ENCODE data around the gene TOX2. TPM values are rescaled to one million over a fixed set of nuclear protein-coding genes. Genes with fewer than 3 reads are reported as not detected.

TOX2 gene
- total RNA-seq, 1 donor from 2014 or later = 2.8 TPM

GRCh38 chr20:44073011-44073674 is 158.5 kb downstream of the TOX2 start:
- no peaks in the 10 kb centered on the region for H3K36me3 Mint-ChIP-seq (ENCODE audit: insufficient read depth)
- DNase-seq (ENCODE audit: low spot score, unreplicated experiment) = peak; percentile 4
- no peak overlapping the region for H3K4me3 Mint-ChIP-seq (ENCODE audit: low read depth)
- TF ChIP-seq CTCF (IDR thresholded peaks at IDR 0.05; ENCODE audit: unreplicated experiment) = no peak
- H3K27me3 Mint-ChIP-seq = peaks cover 4% of the 10 kb centered on the region
- H3K4me1 Mint-ChIP-seq (ENCODE audit: low read depth) = no peaks in the 10 kb centered on the region
- no peaks in the 10 kb centered on the region for H3K9me3 Mint-ChIP-seq (ENCODE audit: low read depth)
- H3K27ac Mint-ChIP-seq = no peak overlapping the region

- no peaks in the 10 kb centered on the region for H3K36me3 Mint-ChIP-seq (ENCODE audit: insufficient read depth)
- peak; percentile 2 for DNase-seq (ENCODE audit: low spot score, unreplicated experiment)
- H3K4me3 Mint-ChIP-seq (ENCODE audit: low read depth) = no peak overlapping the region
- no peaks in the 10 kb centered on the region for H3K4me1 Mint-ChIP-seq (ENCODE audit: low read depth)
- H3K27me3 Mint-ChIP-seq = peaks cover 7% of the 10 kb centered on the region
- H3K9me3 Mint-ChIP-seq (ENCODE audit: low read depth) = no peaks in the 10 kb centered on the region
- H3K27ac Mint-ChIP-seq = no peak overlapping the region
- no peak for TF ChIP-seq CTCF (IDR thresholded peaks at IDR 0.05; ENCODE audit: unreplicated experiment)
These were observed 159.0 kb downstream of the TOX2 start for GRCh38 chr20:44073675-44074071.

- no peak for TF ChIP-seq CTCF (IDR thresholded peaks at IDR 0.05; ENCODE audit: unreplicated experiment)
- H3K27me3 Mint-ChIP-seq = peaks cover 7% of the 10 kb centered on the region
- H3K9me3 Mint-ChIP-seq (ENCODE audit: low read depth) = no peaks in the 10 kb centered on the region
- no peak overlapping the region for H3K27ac Mint-ChIP-seq
- H3K4me1 Mint-ChIP-seq (ENCODE audit: low read depth) = no peaks in the 10 kb centered on the region
- no peak overlapping the region for H3K4me3 Mint-ChIP-seq (ENCODE audit: low read depth)
- DNase-seq (ENCODE audit: low spot score, unreplicated experiment) = no peak
- H3K36me3 Mint-ChIP-seq (ENCODE audit: insufficient read depth) = no peaks in the 10 kb centered on the region
These were observed 159.8 kb downstream of the TOX2 start for GRCh38 chr20:44074252-44075151.

- Mint-ChIP-seq H3K4me3 (ENCODE audit: low read depth) (no peak overlapping the region), H3K27me3 (peaks cover 7% of the 10 kb centered on the region), H3K36me3 (ENCODE audit: insufficient read depth) (no peaks in the 10 kb centered on the region), H3K9me3 (ENCODE audit: low read depth) (no peaks in the 10 kb centered on the region), H3K4me1 (ENCODE audit: low read depth) (no peaks in the 10 kb centered on the region), H3K27ac (no peak overlapping the region)
- no peak for TF ChIP-seq CTCF (IDR thresholded peaks at IDR 0.05; ENCODE audit: unreplicated experiment)
- no peak for DNase-seq (ENCODE audit: low spot score, unreplicated experiment)
These were observed 160.7 kb downstream of the TOX2 start for GRCh38 chr20:44075191-44075949.

- no peak overlapping the region for H3K27ac Mint-ChIP-seq
- DNase-seq (ENCODE audit: low spot score, unreplicated experiment) = no peak
- no peak overlapping the region for H3K4me3 Mint-ChIP-seq (ENCODE audit: low read depth)
- no peak for TF ChIP-seq CTCF (IDR thresholded peaks at IDR 0.05; ENCODE audit: unreplicated experiment)
- no peaks in the 10 kb centered on the region for H3K36me3 Mint-ChIP-seq (ENCODE audit: insufficient read depth)
- H3K27me3 Mint-ChIP-seq = peaks cover 7% of the 10 kb centered on the region
- H3K4me1 Mint-ChIP-seq (ENCODE audit: low read depth) = no peaks in the 10 kb centered on the region
- no peaks in the 10 kb centered on the region for H3K9me3 Mint-ChIP-seq (ENCODE audit: low read depth)
These were observed 161.2 kb downstream of the TOX2 start for GRCh38 chr20:44075950-44076232.

Data from progenitor cell of endocrine pancreas (in vitro differentiated cells).